Activated CD4-positive, alpha-beta memory T cell treated with anti-CD3 and anti-CD28 coated beads for 36 hours (primary cell): ENCODE data around the gene ADIG. TPM values are rescaled to one million over a fixed set of nuclear protein-coding genes. Genes with fewer than 3 reads are reported as not detected.

Experiments used
- CTCF ChIA-PET: fragments of 350-600 bp; sonication (Branson Sonifier 250); formaldehyde crosslinking; loops from one replicate; lab custom pipeline; 2021; ENCODE audit warnings: antibody characterized with exemption, inconsistent platforms; lab: Charles Lee
- POLR2A ChIA-PET: fragments of 350-600 bp; sonication (Branson Sonifier 250); formaldehyde crosslinking; loops from one replicate; lab custom pipeline; 2021; ENCODE audit warnings: antibody characterized with exemption; lab: Charles Lee
- DNase-seq: peaks from one replicate; pipeline ENCODE4 v3.0.0-alpha.2; 2020
- H3K27ac Mint-ChIP-seq: one replicate; pipeline ENCODE4 v1.8.0; 2021; ENCODE audit warnings: mixed read lengths
- H3K27me3 Mint-ChIP-seq: one replicate; pipeline ENCODE4 v1.8.0; 2021; ENCODE audit warnings: mixed read lengths
- H3K36me3 Mint-ChIP-seq: one replicate; pipeline ENCODE4 v1.8.0; 2021; ENCODE audit warnings: mixed read lengths
- H3K4me1 Mint-ChIP-seq: one replicate; pipeline ENCODE4 v1.8.0; 2021; ENCODE audit warnings: low read depth, mixed read lengths
- H3K4me3 Mint-ChIP-seq: one replicate; pipeline ENCODE4 v1.8.0; 2021; ENCODE audit warnings: mild to moderate bottlenecking, mixed read lengths
- H3K9me3 Mint-ChIP-seq: one replicate; pipeline ENCODE4 v1.8.0; 2021; ENCODE audit warnings: mixed read lengths
- intact Hi-C: fragments of 100-400 bp; cut with micrococcal nuclease; formaldehyde crosslinking; loops from one replicate; pipeline ENCODE4 v1.15.1; 2023
- total RNA-seq, 2 experiments: library from RNA; stranded (reverse); gene quantifications; one replicate each; pipeline ENCODE4 v1.2.3, GENCODE V29; 2021

Gene ADIG
- total RNA-seq, 2 experiments from 2014 or later, result not detected

- POLR2A ChIA-PET, result interaction anchor here (0.6 kb wide), 1 partner anchor 34 kb away, joined by 3 read pairs; no protein-coding TSS in a partner anchor
- DNase-seq, result no peak
- Mint-ChIP-seq H3K36me3 (no peaks in the 10 kb centered on the region), H3K27ac (no peak overlapping the region), H3K9me3 (no peaks in the 10 kb centered on the region), H3K4me3 (no peak overlapping the region), H3K27me3 (peaks cover 14% of the 10 kb centered on the region), H3K4me1 (no peaks in the 10 kb centered on the region)
- CTCF ChIA-PET, result interaction anchor here (0.8 kb wide), 1 partner anchor 28 kb away, joined by 3 read pairs; no protein-coding TSS in a partner anchor
- intact Hi-C loops, result no loop called here
Measured at GRCh38 chr20:38610521-38610920, 29.5 kb downstream of the ADIG start.

GRCh38 chr20:38612751-38613515, 31.9 kb downstream of the ADIG start:
- H3K27ac Mint-ChIP-seq, result no peak overlapping the region
- H3K4me3 Mint-ChIP-seq, result no peak overlapping the region
- no peak for DNase-seq
- no peaks in the 10 kb centered on the region for H3K36me3 Mint-ChIP-seq
- POLR2A ChIA-PET, result no interaction called here
- CTCF ChIA-PET, result no interaction called here
- H3K9me3 Mint-ChIP-seq, result no peaks in the 10 kb centered on the region
- intact Hi-C loops, result no loop called here
- no peaks in the 10 kb centered on the region for H3K4me1 Mint-ChIP-seq
- H3K27me3 Mint-ChIP-seq, result peaks cover 15% of the 10 kb centered on the region

GRCh38 chr20:38615283-38615682, 34.3 kb downstream of the ADIG start:
- ChIA-PET POLR2A (no interaction called here), CTCF (no interaction called here)
- H3K9me3 Mint-ChIP-seq, result no peaks in the 10 kb centered on the region

GRCh38 chr20:38616457-38616856, 35.5 kb downstream of the ADIG start:
- Mint-ChIP-seq H3K9me3 (no peaks in the 10 kb centered on the region), H3K4me1 (no peaks in the 10 kb centered on the region), H3K27me3 (peaks cover 20% of the 10 kb centered on the region), H3K4me3 (no peak overlapping the region), H3K27ac (no peak overlapping the region), H3K36me3 (no peaks in the 10 kb centered on the region)
- POLR2A ChIA-PET, result no interaction called here
- intact Hi-C loops, result no loop called here
- no peak for DNase-seq
- CTCF ChIA-PET, result no interaction called here

More at GRCh38 chr20:38615283-38615682, 34.3 kb downstream of the ADIG start:
- H3K4me3 Mint-ChIP-seq, result no peak overlapping the region
- peaks cover 22% of the 10 kb centered on the region for H3K27me3 Mint-ChIP-seq
- no peak overlapping the region for H3K27ac Mint-ChIP-seq
- no peaks in the 10 kb centered on the region for H3K4me1 Mint-ChIP-seq
- intact Hi-C loops, result no loop called here
- DNase-seq, result no peak
- no peaks in the 10 kb centered on the region for H3K36me3 Mint-ChIP-seq

- H3K27me3 Mint-ChIP-seq, result peaks cover 20% of the 10 kb centered on the region
- no peaks in the 10 kb centered on the region for H3K9me3 Mint-ChIP-seq
- no peak overlapping the region for H3K27ac Mint-ChIP-seq
- intact Hi-C loops, result no loop called here
- CTCF ChIA-PET, result no interaction called here
- no peak for DNase-seq
- POLR2A ChIA-PET, result no interaction called here
- H3K36me3 Mint-ChIP-seq, result no peaks in the 10 kb centered on the region
- no peak overlapping the region for H3K4me3 Mint-ChIP-seq
- no peaks in the 10 kb centered on the region for H3K4me1 Mint-ChIP-seq
Measured at GRCh38 chr20:38617011-38617829, 36.2 kb downstream of the ADIG start.

GRCh38 chr20:38617830-38618196, 36.8 kb downstream of the ADIG start:
- intact Hi-C loops, result no loop called here

GRCh38 chr20:38620441-38620840, 39.4 kb downstream of the ADIG start:
- Mint-ChIP-seq H3K4me1 (no peaks in the 10 kb centered on the region), H3K9me3 (peaks cover 7% of the 10 kb centered on the region), H3K27me3 (peaks cover 17% of the 10 kb centered on the region), H3K36me3 (no peaks in the 10 kb centered on the region), H3K27ac (no peak overlapping the region), H3K4me3 (no peak overlapping the region)
- intact Hi-C loops, result no loop called here
- ChIA-PET POLR2A (no interaction called here), CTCF (interaction anchor here (0.8 kb wide), 1 partner anchor 13 kb away, joined by 4 read pairs; no protein-coding TSS in a partner anchor)
- no peak for DNase-seq

More at GRCh38 chr20:38617830-38618196, 36.8 kb downstream of the ADIG start:
- Mint-ChIP-seq H3K27ac (no peak overlapping the region), H3K4me1 (no peaks in the 10 kb centered on the region), H3K27me3 (peaks cover 20% of the 10 kb centered on the region), H3K4me3 (no peak overlapping the region), H3K9me3 (no peaks in the 10 kb centered on the region), H3K36me3 (no peaks in the 10 kb centered on the region)
- ChIA-PET POLR2A (no interaction called here), CTCF (no interaction called here)
- no peak for DNase-seq

- Mint-ChIP-seq H3K4me1 (no peaks in the 10 kb centered on the region), H3K4me3 (no peak overlapping the region), H3K36me3 (no peaks in the 10 kb centered on the region), H3K27me3 (peaks cover 8% of the 10 kb centered on the region), H3K9me3 (peaks cover 7% of the 10 kb centered on the region), H3K27ac (no peak overlapping the region)
- no peak for DNase-seq
- ChIA-PET POLR2A (no interaction called here), CTCF (interaction anchor here (0.8 to 1.2 kb wide), 2 partner anchors 11 to 108 kb away, joined by 3 read pairs; no protein-coding TSS in a partner anchor)
- intact Hi-C loops, result no loop called here
Measured at GRCh38 chr20:38623061-38623460, 42.1 kb downstream of the ADIG start.

GRCh38 chr20:38624084-38624483, 43.1 kb downstream of the ADIG start:
- no peaks in the 10 kb centered on the region for H3K4me1 Mint-ChIP-seq
- H3K27me3 Mint-ChIP-seq, result peaks cover 6% of the 10 kb centered on the region
- CTCF ChIA-PET, result interaction anchor here (1.2 kb wide), 2 partner anchors 10 to 107 kb away, joined by 3 read pairs; no protein-coding TSS in a partner anchor
- H3K4me3 Mint-ChIP-seq, result no peak overlapping the region
- POLR2A ChIA-PET, result no interaction called here
- H3K27ac Mint-ChIP-seq, result no peak overlapping the region
- H3K36me3 Mint-ChIP-seq, result no peaks in the 10 kb centered on the region
- DNase-seq, result no peak
- intact Hi-C loops, result no loop called here
- peaks cover 7% of the 10 kb centered on the region for H3K9me3 Mint-ChIP-seq

GRCh38 chr20:38625896-38626295, 44.9 kb downstream of the ADIG start:
- CTCF ChIA-PET, result no interaction called here
- Mint-ChIP-seq H3K36me3 (no peaks in the 10 kb centered on the region), H3K27me3 (peaks cover 1% of the 10 kb centered on the region), H3K4me1 (no peaks in the 10 kb centered on the region), H3K27ac (no peak overlapping the region), H3K4me3 (no peak overlapping the region), H3K9me3 (peaks cover 7% of the 10 kb centered on the region)
- POLR2A ChIA-PET, result no interaction called here
- no peak for DNase-seq
- intact Hi-C loops, result no loop called here

- Mint-ChIP-seq H3K9me3 (peaks cover 7% of the 10 kb centered on the region), H3K4me1 (no peaks in the 10 kb centered on the region), H3K36me3 (no peaks in the 10 kb centered on the region), H3K27ac (no peak overlapping the region), H3K27me3 (peaks cover 1% of the 10 kb centered on the region), H3K4me3 (no peak overlapping the region)
- ChIA-PET POLR2A (no interaction called here), CTCF (no interaction called here)
- no peak for DNase-seq
- intact Hi-C loops, result no loop called here
Measured at GRCh38 chr20:38626921-38627659, 46.1 kb downstream of the ADIG start.
